ENCODE measurements around the gene CNNM1.

Gene CNNM1

GRCh38 chr10:99412099-99412498 lies 82.9 kb downstream of the CNNM1 start:
- no peak for DNase-seq (ENCODE audit: low read depth in 2 of 2, low spot score in 1 of 2)

DNA sequence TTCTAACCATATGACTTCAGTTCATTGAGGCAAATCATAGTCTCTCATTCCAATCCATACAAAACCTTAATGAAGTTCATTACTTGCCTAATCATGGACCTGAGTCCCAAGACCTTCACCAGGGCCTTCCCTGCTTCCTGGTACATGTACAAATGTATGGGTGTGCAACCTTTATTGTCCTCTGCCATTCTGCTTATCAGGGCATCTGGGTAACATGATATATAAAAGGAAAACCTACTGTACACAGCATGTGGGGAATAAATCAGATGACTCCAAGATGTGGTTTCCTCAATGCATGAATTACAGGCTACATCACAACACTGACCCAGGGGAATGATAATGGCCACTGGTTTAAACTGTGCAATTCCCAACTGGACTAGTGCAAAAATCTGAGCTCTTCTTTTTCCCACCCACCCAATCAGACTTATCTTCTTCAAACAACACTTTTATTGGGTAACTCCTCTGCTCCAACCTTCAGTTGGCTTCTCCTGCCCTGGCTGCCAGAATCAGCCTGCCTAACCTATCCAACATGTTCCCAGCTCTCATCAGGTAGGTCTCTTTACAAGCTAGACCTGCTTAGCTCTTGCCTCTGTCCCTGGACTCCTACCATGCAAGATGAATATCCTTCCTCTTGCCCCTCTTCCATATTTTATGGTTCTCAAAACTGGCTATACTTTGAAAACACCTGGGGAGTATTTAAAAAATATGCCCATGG lies 89.9 kb downstream of the CNNM1 start:
- DNase-seq (ENCODE audit: low read depth in 2 of 2, low spot score in 1 of 2), result no peak

DNA sequence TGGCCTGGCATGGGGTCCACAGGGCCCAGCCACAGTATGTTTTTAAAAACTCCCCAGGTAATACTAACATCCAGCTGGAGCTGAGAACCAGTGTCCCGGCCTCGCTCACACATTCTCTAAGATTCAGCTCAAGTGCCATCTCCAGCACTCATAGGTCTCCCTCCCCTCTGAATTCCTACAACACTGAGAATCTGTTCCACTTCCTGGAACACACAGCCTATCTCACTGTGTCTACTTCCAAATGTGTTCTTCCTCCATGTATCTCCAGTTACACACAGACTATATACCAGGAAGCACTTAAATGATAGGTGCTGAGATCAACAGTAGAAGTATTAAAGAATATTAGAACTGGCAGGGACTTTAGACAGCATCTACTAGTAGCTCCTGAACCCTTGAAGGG lies 90.5 kb downstream of the CNNM1 start:
- no peak for DNase-seq (ENCODE audit: low read depth in 2 of 2, low spot score in 1 of 2)

DNA sequence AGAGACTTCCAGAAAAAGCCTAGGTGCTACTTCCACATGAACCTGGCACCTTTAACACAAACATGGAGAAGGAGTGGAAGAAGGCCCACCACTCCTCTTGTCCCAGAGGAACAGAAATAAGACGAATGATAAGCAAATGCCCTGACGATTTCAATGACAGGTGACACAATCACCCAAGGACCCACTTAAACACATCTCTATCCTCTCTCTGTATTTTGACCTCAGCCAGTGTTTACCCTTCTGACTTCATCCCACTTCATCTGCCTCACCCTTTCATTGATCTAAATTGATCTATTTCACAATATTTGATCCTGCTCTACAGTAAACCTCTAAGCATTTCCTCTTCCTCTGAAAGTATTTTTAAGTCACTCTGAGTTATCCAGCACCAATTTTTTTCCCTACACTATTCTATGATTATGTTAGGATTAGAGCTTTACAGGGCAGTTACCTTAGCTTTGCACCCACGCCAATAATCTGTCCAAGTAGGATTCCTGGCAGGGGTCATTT lies 92.1 kb downstream of the CNNM1 start:
- DNase-seq (ENCODE audit: low read depth in 2 of 2, low spot score in 1 of 2), result no peak

GRCh38 chr10:99422529-99423096 lies 93.5 kb downstream of the CNNM1 start:
- no peak for DNase-seq (ENCODE audit: low read depth in 2 of 2, low spot score in 1 of 2)

DNA sequence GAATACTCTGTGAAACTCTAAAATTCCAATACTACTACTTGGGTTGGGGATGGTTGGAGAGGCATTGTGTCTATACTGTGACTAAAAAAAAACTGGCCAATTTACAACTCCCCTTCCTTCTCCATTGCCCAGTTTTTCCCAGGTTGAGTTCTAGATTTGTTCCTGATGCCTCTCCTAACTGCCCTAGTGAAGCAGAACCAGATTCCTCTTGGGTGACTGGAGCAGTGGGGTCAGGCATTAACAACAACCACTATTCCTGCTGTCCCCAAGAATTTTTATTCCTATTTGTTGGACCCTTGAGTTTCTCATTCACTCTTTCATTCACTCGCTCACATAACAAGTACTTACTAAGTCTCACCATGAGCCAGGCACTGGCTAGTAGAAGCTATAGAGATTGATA lies 95.5 kb downstream of the CNNM1 start:
- no peak for DNase-seq (ENCODE audit: low read depth in 2 of 2, low spot score in 1 of 2)

GRCh38 chr10:99425204-99425603 lies 96.0 kb downstream of the CNNM1 start:
- DNase-seq (ENCODE audit: low read depth in 2 of 2, low spot score in 1 of 2), result no peak

GRCh38 chr10:99426689-99427088 lies 97.5 kb downstream of the CNNM1 start:
- DNase-seq (ENCODE audit: low read depth in 2 of 2, low spot score in 1 of 2), result no peak

- DNase-seq (ENCODE audit: low read depth in 2 of 2, low spot score in 1 of 2), result no peak
Measured at GRCh38 chr10:99427566-99428190, 98.5 kb downstream of the CNNM1 start.

DNA sequence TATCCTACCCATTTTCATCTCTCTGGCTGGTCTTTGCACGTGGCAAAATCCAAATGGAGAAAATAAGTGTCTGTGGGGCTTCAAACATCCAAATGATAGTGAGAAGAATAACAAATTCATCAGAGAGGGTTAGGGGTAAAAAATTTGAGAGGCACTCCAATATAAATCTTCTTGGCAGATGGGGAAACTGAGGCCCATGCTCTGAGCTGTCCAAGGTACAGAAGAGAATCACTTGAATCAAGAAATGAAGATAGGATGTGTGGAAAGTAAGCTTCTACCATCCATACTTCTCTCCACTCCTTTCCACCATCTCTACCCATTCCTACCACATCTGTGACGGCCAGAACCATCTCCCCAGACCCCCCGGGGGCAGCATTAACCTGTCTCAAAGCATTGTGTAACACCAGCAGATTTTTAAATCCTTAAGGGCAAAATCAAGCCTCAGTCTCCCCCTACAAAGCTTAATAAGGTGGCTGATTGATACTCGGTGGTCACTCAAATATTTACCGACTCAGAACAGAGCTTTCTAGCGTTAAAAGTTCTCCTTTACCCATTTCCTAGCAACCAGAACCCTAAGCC lies 100.5 kb downstream of the CNNM1 start:
- no peak for DNase-seq (ENCODE audit: low read depth in 2 of 2, low spot score in 1 of 2)

DNA sequence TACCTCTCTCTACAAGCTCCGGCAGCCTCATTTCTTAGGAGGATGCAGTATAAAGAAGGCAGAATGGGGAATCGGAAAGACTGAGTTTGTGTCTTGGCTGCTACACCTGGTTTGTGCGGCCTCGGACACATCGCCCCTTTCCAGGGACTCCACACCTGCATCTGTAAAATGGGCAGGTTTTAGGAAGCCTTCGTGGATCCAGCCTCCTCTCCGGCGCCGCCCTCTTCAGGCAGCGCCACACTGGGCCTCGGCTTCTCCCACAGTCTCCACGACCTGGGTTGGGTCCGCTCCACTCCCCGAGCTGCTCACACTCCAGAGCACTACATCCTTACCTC lies 100.9 kb downstream of the CNNM1 start:
- DNase-seq (ENCODE audit: low read depth in 2 of 2, low spot score in 1 of 2), result no peak

- peak; percentile 75 to 81 for DNase-seq (ENCODE audit: low read depth in 2 of 2, low spot score in 1 of 2)
Measured at GRCh38 chr10:99430451-99431189, 101.5 kb downstream of the CNNM1 start, which contains the start of gene GOT1. GOT1 (minus strand) TSS chr10:99430624; CDS start chr10:99430565, 59 bp downstream.

- no peak for DNase-seq (ENCODE audit: low read depth in 2 of 2, low spot score in 1 of 2)
Measured at GRCh38 chr10:99431190-99431760, 102.1 kb downstream of the CNNM1 start.

- no peak for DNase-seq (ENCODE audit: low read depth in 2 of 2, low spot score in 1 of 2)
Measured at GRCh38 chr10:99432047-99432446, 102.9 kb downstream of the CNNM1 start.

GRCh38 chr10:99432881-99433280 lies 103.7 kb downstream of the CNNM1 start:
- no peak for DNase-seq (ENCODE audit: low read depth in 2 of 2, low spot score in 1 of 2)

DNA sequence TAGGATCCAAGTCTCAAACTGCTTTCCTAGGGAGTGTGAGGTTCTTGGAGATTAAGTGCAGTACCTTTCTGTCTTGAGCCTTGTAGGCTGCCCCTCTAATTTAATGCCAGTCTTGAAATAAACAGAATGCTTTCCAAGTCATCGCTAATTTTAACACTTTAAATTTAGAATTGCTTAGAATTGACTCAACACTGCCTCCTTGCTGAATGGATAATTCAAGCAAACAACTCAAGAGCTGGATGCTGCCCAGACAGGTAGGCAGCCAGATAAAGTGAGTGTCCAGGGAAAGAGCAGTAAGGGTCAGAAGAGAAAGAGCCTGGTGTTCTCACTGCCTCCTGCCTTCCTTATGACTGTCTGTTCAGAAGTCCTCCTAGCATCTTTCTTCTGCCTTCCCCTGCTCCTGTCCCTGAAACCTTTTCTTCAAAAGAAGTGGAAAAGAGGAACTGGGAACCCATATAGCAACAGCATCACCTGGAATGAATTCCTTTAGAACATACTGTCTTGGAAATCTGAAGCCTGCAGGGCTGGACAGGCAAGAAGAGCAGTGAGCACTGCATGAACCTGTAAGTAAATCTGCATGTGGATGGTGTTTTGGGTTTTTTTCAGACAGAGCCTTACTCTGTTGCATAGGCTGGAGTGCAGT lies 104.3 kb downstream of the CNNM1 start:
- no peak for DNase-seq (ENCODE audit: low read depth in 2 of 2, low spot score in 1 of 2)

- no peak for DNase-seq (ENCODE audit: low read depth in 2 of 2, low spot score in 1 of 2)
Measured at GRCh38 chr10:99435986-99436638, 107.0 kb downstream of the CNNM1 start.

- no peak for DNase-seq (ENCODE audit: low read depth in 2 of 2, low spot score in 1 of 2)
Measured at GRCh38 chr10:99438890-99439289, 109.7 kb downstream of the CNNM1 start.

GRCh38 chr10:99442394-99442793 lies 113.2 kb downstream of the CNNM1 start:
- no peak for DNase-seq (ENCODE audit: low read depth in 2 of 2, low spot score in 1 of 2)

DNA sequence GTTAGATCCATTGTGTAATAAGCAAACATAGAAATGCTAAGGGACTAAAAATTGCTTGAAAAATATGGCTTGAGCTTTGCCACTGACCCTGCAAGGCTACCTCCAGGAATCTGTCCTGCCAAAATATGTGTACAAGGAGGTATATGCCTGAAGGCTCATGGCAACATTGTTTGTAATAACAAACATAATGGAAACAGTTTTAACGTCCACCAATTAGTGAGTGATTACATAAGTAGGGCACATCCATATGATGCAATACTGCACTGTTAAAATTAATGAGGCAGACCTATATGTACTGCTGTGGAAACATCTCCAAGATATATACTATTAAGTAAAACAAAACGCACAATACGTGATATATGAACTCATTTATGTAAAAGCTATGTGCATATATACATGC lies 114.3 kb downstream of the CNNM1 start:
- no peak for DNase-seq (ENCODE audit: low read depth in 2 of 2, low spot score in 1 of 2)

Measured in stimulated activated CD8-positive, alpha-beta memory T cell treated with anti-CD3 and anti-CD28 coated beads, Interleukin-4, amount 100 ng/mL, for 1 hour (primary cell).